ENCODE results near the gene PTPN2. TPM values are rescaled to one million over a fixed set of nuclear protein-coding genes. Genes with fewer than 3 reads are reported as not detected.
"Not testable (repeated sequence)": the region's sequence is repeated elsewhere in the genome, so short reads cannot be mapped to it uniquely, and the experiment has no call there.

PTPN2 gene
- total RNA-seq, 6 experiments from 2014 or later: 7.5 to 41.1 (median 14.7) TPM

GRCh38 chr18:12777500-12777944, 106.5 kb downstream of the PTPN2 start:
- no peak overlapping the region for H3K27ac ChIP-seq
- H3K36me3 ChIP-seq: no peaks in the 10 kb centered on the region
- 98% methylated on average over 11 of the region's 39 CpGs for whole genome bisulfite sequencing (ENCODE audit: insufficient coverage, low coverage, low lambda C conversion rate, missing lambda C conversion rate)
- H3K4me3 ChIP-seq: peak overlapping the region in 2 of 3 donors; percentile 10 to 29
- no peaks in the 10 kb centered on the region for H3K4me1 ChIP-seq
- H3K9me3 ChIP-seq: no peaks in the 10 kb centered on the region
- ATAC-seq (peak; percentile 24 to 67 (median 54)), DNase-seq (no peak)
- intact Hi-C loops (cut with DNase I): no loop called here
- H3K27me3 ChIP-seq: no peaks in the 10 kb centered on the region
- TF ChIP-seq POLR2A (IDR thresholded peaks at IDR 0.05) (no peak), CTCF (IDR thresholded peaks at IDR 0.05) (no peak)

GRCh38 chr18:12776821-12777471, 107.1 kb downstream of the PTPN2 start:
- no peak for ATAC-seq

GRCh38 chr18:12776415-12776814, 107.6 kb downstream of the PTPN2 start:
- H3K4me3 ChIP-seq; H3K36me3 ChIP-seq; H3K27me3 ChIP-seq; DNase-seq; ATAC-seq; intact Hi-C loops (cut with DNase I); H3K4me1 ChIP-seq; H3K27ac ChIP-seq; H3K9me3 ChIP-seq: not testable (repeated sequence)
- WGBS (ENCODE audit: insufficient coverage, low coverage, low lambda C conversion rate, missing lambda C conversion rate): 100% methylated on average over 1 of the region's 7 CpGs

More at GRCh38 chr18:12776821-12777471, 107.1 kb downstream of the PTPN2 start:
- 83% methylated on average over 1 of the region's 54 CpGs for WGBS (ENCODE audit: insufficient coverage, low coverage, low lambda C conversion rate, missing lambda C conversion rate)
- Histone ChIP-seq H3K4me3 (peak overlapping the region in 2 of 3 donors; percentile 10 to 29), H3K27me3 (no peaks in the 10 kb centered on the region), H3K9me3 (no peaks in the 10 kb centered on the region), H3K27ac (no peak overlapping the region), H3K4me1 (no peaks in the 10 kb centered on the region), H3K36me3 (no peaks in the 10 kb centered on the region)
- DNase-seq: no peak
- intact Hi-C loops (cut with DNase I): no loop called here
- no peak for TF ChIP-seq POLR2A (IDR thresholded peaks at IDR 0.05)
- no peak for TF ChIP-seq CTCF (IDR thresholded peaks at IDR 0.05)

- DNase-seq (no peak), ATAC-seq (no peak)
- intact Hi-C loops (cut with DNase I): no loop called here
- Histone ChIP-seq H3K9me3 (no peaks in the 10 kb centered on the region), H3K4me1 (no peaks in the 10 kb centered on the region), H3K27me3 (no peaks in the 10 kb centered on the region), H3K27ac (no peak overlapping the region), H3K36me3 (no peaks in the 10 kb centered on the region), H3K4me3 (no peak overlapping the region)
- WGBS (ENCODE audit: insufficient coverage, low coverage, low lambda C conversion rate, missing lambda C conversion rate): 85% methylated on average over 9 of the region's 9 CpGs
- TF ChIP-seq POLR2A (IDR thresholded peaks at IDR 0.05): no peak
- TF ChIP-seq CTCF (IDR thresholded peaks at IDR 0.05): no peak
Observed at GRCh38 chr18:12774982-12775381, 109.1 kb downstream of the PTPN2 start.

GRCh38 chr18:12773369-12773768, 110.7 kb downstream of the PTPN2 start:
- no peak for DNase-seq
- intact Hi-C loops (cut with DNase I): no loop called here
- no peaks in the 10 kb centered on the region for H3K4me1 ChIP-seq
- no peaks in the 10 kb centered on the region for H3K27me3 ChIP-seq
- 65% methylated on average over 4 of the region's 5 CpGs for WGBS (ENCODE audit: insufficient coverage, low coverage, low lambda C conversion rate, missing lambda C conversion rate)
- TF ChIP-seq CTCF (IDR thresholded peaks at IDR 0.05) (no peak), POLR2A (IDR thresholded peaks at IDR 0.05) (no peak)
- H3K9me3 ChIP-seq: no peaks in the 10 kb centered on the region
- H3K27ac ChIP-seq: no peak overlapping the region
- ATAC-seq: no peak
- H3K4me3 ChIP-seq: no peak overlapping the region
- H3K36me3 ChIP-seq: no peaks in the 10 kb centered on the region

Data from right lobe of liver (tissue), 6 donors.